Glutamatergic neuron (in vitro differentiated cells): ENCODE results near the gene NOS1AP. TPM values are rescaled to one million over a fixed set of nuclear protein-coding genes. Genes with fewer than 3 reads are reported as not detected.

Experiments used
- DNase-seq: peaks from one replicate; pipeline ENCODE4 v3.0.0; 2022
- H3K27ac Mint-ChIP-seq: one replicate; pipeline ENCODE4 v1.8.0; 2020; ENCODE audit warnings: mild to moderate bottlenecking, mixed read lengths, inconsistent platforms; ENCODE audit not compliant: unreplicated experiment
- H3K27me3 Mint-ChIP-seq: one replicate; pipeline ENCODE4 v1.8.0; 2020; ENCODE audit warnings: mild to moderate bottlenecking, moderate library complexity, mixed read lengths, inconsistent platforms; ENCODE audit not compliant: unreplicated experiment
- H3K36me3 Mint-ChIP-seq: one replicate; pipeline ENCODE4 v1.8.0; 2020; ENCODE audit warnings: mild to moderate bottlenecking, mixed read lengths, inconsistent platforms; ENCODE audit not compliant: unreplicated experiment
- H3K4me1 Mint-ChIP-seq: one replicate; pipeline ENCODE4 v1.8.0; 2020; ENCODE audit warnings: mild to moderate bottlenecking, low read depth, mixed read lengths, inconsistent platforms; ENCODE audit not compliant: unreplicated experiment
- H3K4me3 Mint-ChIP-seq: one replicate; pipeline ENCODE4 v1.8.0; 2020; ENCODE audit warnings: mild to moderate bottlenecking, mixed read lengths, inconsistent platforms; ENCODE audit not compliant: unreplicated experiment
- H3K9me3 Mint-ChIP-seq: one replicate; pipeline ENCODE4 v1.8.0; 2020; ENCODE audit warnings: mild to moderate bottlenecking, moderate library complexity, mixed read lengths, inconsistent platforms; ENCODE audit not compliant: unreplicated experiment
- CTCF ChIP-seq: fragments of 200-600 bp; sonication (generic); IDR thresholded peaks from one replicate; pipeline ENCODE4 v1.5.0; 2021; ENCODE audit not compliant: partially characterized antibody, unreplicated experiment
- total RNA-seq: library from RNA; stranded (reverse); fragmentation: NEBNext Ultra II Directional; extraction: Animal tissue kit (Norgen Biotek cat#: 25700); gene quantifications from one replicate; pipeline ENCODE4 v1.2.1, GENCODE V29; 2021; ENCODE audit not compliant: unreplicated experiment

NOS1AP gene
- total RNA-seq, 1 donor from 2014 or later, result 12.7 TPM

DNA sequence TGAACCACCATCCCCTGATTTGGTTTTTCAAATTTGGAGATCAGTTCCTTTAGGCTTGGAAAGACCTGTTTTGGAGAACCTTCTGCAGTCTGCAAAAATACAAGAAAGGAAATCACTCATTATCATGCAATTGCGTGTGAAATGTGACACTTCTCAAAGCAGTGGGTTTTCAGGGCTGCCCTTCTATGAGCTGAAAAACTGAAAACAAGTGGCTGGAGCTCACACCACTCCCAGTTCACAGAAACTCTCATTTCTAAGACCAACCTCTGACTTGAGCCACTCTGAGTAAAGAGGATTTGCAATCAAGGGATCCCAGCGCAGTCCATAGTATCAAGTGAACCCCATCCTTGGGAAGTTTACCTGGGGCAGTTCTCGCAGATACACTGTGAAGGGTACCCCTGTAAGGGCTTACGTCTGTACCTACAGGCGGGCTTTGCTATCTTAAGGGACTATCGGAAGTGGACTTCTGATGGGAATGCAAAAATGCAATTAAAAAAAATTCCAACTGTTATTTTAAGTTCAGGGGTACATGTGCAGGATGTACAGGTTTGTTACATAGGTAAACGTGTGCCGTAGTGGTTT, 329.6 kb downstream of the NOS1AP start:
- no peak for DNase-seq
- no peaks in the 10 kb centered on the region for H3K9me3 Mint-ChIP-seq
- peak overlapping the region; percentile 17 for H3K4me3 Mint-ChIP-seq
- no peak for TF ChIP-seq CTCF
- no peaks in the 10 kb centered on the region for H3K36me3 Mint-ChIP-seq
- H3K27me3 Mint-ChIP-seq, result no peaks in the 10 kb centered on the region
- peaks cover 22% of the 10 kb centered on the region for H3K4me1 Mint-ChIP-seq
- peak overlapping the region; percentile 62 for H3K27ac Mint-ChIP-seq

DNA sequence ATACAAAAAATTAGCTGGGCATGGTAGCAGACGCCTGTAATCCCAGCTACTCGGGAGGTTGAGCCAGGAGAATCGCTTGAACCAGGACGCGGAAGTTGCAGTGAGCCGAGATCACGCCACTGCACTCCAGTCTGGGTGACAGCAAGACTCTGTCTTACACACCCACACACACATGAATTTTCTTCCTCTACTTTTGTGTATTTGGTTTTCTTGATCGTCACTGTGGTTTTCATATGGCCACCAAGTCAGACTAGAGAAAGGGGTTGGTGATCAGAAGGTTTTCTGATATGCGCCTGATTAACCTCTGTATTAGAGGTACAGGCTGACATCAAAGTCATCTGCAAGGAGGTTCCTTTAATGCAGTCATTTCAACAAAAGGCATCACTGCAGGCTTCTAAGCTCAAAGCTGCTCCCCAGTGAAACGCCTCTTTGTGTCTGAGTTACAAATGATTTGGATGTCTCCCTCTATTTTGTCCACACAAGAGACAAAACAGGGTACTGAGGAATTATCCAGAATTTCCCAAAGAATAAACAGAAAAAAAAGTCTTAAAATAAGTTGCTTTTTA, 331.4 kb downstream of the NOS1AP start:
- peaks cover 22% of the 10 kb centered on the region for H3K4me1 Mint-ChIP-seq
- H3K36me3 Mint-ChIP-seq, result no peaks in the 10 kb centered on the region
- H3K27ac Mint-ChIP-seq, result no peak overlapping the region
- DNase-seq, result no peak
- no peak for TF ChIP-seq CTCF
- no peak overlapping the region for H3K4me3 Mint-ChIP-seq
- H3K27me3 Mint-ChIP-seq, result no peaks in the 10 kb centered on the region
- H3K9me3 Mint-ChIP-seq, result no peaks in the 10 kb centered on the region

DNA sequence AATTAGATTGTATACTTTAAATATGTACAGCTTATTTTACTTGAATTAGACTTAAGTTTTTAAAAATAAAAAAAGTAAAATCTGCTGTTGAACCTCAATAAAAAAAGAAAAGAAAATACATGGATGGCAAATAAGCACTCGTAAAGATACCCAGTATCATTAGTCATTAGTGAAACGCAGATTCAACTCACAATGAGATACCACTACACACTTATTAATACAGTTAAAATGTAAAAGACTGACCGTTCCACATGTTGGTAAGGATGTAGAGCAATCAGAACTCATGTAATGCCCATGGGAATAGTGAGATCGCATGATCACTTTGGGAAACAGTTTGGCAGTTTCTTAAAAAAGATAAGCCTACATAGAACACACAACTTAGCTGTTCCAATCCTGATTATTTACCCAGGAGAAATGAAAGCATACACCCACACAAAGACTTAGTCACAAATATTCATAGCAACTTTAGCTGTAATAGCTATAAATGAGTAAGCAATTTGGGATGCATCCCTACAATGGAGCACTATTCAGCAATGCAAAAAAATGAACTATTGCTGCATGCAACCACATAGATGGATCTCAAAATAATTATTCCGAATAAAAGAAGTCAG, 335.2 kb downstream of the NOS1AP start:
- Mint-ChIP-seq H3K27ac (no peak overlapping the region), H3K4me1 (peaks cover 2% of the 10 kb centered on the region), H3K27me3 (no peaks in the 10 kb centered on the region), H3K9me3 (no peaks in the 10 kb centered on the region), H3K4me3 (no peak overlapping the region), H3K36me3 (no peaks in the 10 kb centered on the region)
- no peak for DNase-seq
- TF ChIP-seq CTCF, result no peak

GRCh38 chr1:162405800-162406199, 336.3 kb downstream of the NOS1AP start:
- TF ChIP-seq CTCF, result no peak
- no peak overlapping the region for H3K27ac Mint-ChIP-seq

GRCh38 chr1:162406811-162407210, 337.3 kb downstream of the NOS1AP start:
- Mint-ChIP-seq H3K4me3 (no peak overlapping the region), H3K27me3 (no peaks in the 10 kb centered on the region), H3K9me3 (no peaks in the 10 kb centered on the region), H3K4me1 (no peaks in the 10 kb centered on the region), H3K36me3 (no peaks in the 10 kb centered on the region), H3K27ac (no peak overlapping the region)
- DNase-seq, result no peak
- no peak for TF ChIP-seq CTCF

More at GRCh38 chr1:162405800-162406199, 336.3 kb downstream of the NOS1AP start:
- Mint-ChIP-seq H3K9me3 (no peaks in the 10 kb centered on the region), H3K4me1 (no peaks in the 10 kb centered on the region), H3K36me3 (no peaks in the 10 kb centered on the region), H3K4me3 (no peak overlapping the region), H3K27me3 (no peaks in the 10 kb centered on the region)
- DNase-seq, result no peak
